ENCODE data around the gene RAD18. TPM values are rescaled to one million over a fixed set of nuclear protein-coding genes. Genes with fewer than 3 reads are reported as not detected.

RAD18 gene
- total RNA-seq, 1 donor from 2014 or later = 6.3 TPM

- intact Hi-C loops (cut with DNase I) = no loop called here
- DNase-seq (no peak), ATAC-seq (ENCODE audit: poor library complexity) (no peak)
Observed at GRCh38 chr3:8884630-8885290, 78.5 kb downstream of the RAD18 start.

GRCh38 chr3:8882642-8883041, 80.6 kb downstream of the RAD18 start:
- no peak for ATAC-seq (ENCODE audit: poor library complexity)
- DNase-seq = no peak

DNA sequence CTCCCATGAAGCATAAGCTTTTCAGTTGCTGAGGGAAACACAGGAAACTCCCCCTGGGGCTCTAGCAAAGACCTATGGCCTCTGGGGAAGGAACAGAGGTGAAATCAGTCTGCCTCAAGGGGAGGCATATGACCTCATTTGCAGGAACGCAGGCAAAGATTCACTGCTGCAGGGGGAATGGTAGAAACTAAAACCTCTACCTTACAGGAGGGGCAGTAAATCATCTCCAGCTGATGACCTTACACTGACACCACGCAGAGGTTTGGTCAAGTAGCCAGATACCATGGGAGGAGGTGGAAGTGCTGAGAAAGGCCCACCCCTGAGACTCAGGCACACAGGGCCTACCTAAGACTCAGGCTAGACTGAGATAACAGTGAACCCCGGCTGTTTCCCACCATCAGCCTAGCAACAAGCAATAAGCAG, 81.1 kb downstream of the RAD18 start:
- DNase-seq (no peak), ATAC-seq (ENCODE audit: poor library complexity) (no peak)
- intact Hi-C loops (cut with DNase I) = no loop called here

More at GRCh38 chr3:8882642-8883041, 80.6 kb downstream of the RAD18 start:
- intact Hi-C loops (cut with DNase I) = no loop called here

GRCh38 chr3:8879347-8879944, 83.8 kb downstream of the RAD18 start:
- intact Hi-C loops (cut with DNase I) = no loop called here
- DNase-seq (no peak), ATAC-seq (ENCODE audit: poor library complexity) (no peak)

DNA sequence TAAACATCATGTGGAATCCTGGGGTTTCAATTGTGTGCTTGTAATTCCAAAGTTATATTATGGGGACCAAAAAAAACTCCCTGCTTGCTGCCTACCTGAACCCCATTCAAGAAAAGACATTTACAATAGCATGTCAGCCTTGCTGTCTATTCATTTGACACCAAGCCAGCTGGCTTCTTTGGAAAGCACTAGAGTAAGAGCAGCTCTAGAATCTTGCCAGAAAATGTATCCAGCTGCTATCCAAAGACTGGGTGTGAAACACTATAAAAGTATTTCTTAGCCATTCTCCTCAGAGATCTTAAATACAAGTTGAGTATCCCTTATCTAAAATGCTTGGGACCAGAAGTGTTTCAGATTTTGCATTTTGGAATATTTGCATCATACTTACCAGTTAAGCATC, 87.4 kb downstream of the RAD18 start:
- DNase-seq (no peak), ATAC-seq (ENCODE audit: poor library complexity) (peak; percentile 43)
- intact Hi-C loops (cut with DNase I) = no loop called here

- DNase-seq (no peak), ATAC-seq (ENCODE audit: poor library complexity) (no peak)
- intact Hi-C loops (cut with DNase I) = no loop called here
Observed at GRCh38 chr3:8873740-8874139, 89.5 kb downstream of the RAD18 start.

DNA sequence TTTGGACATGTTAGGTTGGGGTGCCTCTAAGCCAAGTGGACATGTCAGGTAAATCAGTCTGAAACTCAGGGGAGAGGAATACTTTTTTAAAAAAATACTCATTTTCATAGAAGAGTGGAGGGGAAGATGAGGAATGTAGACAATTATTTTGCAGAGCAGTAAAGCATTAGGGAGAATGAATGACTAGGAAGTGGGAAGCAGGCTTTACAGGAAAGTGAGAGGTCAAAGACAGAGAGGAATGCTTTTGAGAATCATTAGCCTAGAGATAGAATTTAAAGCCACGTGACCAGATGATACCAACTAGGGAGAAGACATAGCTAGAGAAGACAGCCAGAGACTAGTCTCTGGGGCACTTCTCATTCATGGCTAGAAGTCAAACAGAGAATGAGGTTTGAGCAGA, 91.0 kb downstream of the RAD18 start:
- ATAC-seq (ENCODE audit: poor library complexity) (no peak), DNase-seq (no peak)
- intact Hi-C loops (cut with DNase I) = no loop called here

- intact Hi-C loops (cut with DNase I) = no loop called here
- DNase-seq (no peak), ATAC-seq (ENCODE audit: poor library complexity) (no peak)
Observed at GRCh38 chr3:8871306-8871705, 92.0 kb downstream of the RAD18 start.

DNA sequence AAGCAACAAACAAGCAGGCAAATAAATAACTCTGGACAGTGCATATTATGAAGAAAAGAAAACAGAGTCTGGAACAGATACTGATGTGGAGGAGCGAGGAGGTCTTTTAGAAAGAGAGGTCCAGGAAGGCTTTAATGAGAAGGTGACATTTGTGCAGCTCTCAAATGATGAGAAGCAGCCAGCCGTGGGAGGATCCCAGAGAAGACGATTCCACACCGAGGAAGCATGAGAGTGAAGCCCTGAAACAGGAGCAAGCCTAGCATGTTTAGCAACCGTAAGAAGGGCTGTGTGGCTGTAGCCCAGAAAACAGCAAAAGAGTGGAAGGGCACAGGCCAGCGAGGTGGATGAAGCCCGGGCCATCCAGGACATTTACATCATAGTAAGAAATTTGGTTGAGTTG, 93.1 kb downstream of the RAD18 start:
- ATAC-seq (ENCODE audit: poor library complexity) = no peak
- intact Hi-C loops (cut with DNase I) = no loop called here
- no peak for DNase-seq

- intact Hi-C loops (cut with DNase I) = no loop called here
- DNase-seq (no peak), ATAC-seq (ENCODE audit: poor library complexity) (no peak)
Observed at GRCh38 chr3:8869613-8870012, 93.7 kb downstream of the RAD18 start.

DNA sequence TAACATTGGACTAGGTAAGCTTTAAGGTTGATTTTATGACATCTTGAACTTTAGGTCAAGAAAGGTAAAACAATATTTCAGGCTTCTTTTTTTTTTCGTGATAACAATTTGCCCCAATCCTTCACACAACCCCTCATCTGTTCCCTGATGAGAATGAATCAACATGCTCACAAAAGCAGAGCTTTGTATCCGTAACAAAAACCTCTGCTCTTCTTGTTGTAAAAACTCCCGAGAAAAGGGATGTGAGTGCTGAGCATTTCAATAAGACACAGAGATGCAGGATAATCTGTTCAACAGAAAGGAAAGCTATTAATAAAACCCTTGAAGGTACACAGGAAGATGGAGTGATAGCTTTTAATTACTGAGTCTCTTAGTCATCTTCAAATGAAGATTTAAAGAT, 94.3 kb downstream of the RAD18 start:
- ATAC-seq (ENCODE audit: poor library complexity) (no peak), DNase-seq (no peak)
- intact Hi-C loops (cut with DNase I) = no loop called here

- intact Hi-C loops (cut with DNase I) = no loop called here
- ATAC-seq (ENCODE audit: poor library complexity) (no peak), DNase-seq (no peak)
Observed at GRCh38 chr3:8867646-8868045, 95.6 kb downstream of the RAD18 start.

GRCh38 chr3:8865697-8866096, 97.6 kb downstream of the RAD18 start:
- no peak for ATAC-seq (ENCODE audit: poor library complexity)
- intact Hi-C loops (cut with DNase I) = no loop called here
- DNase-seq = no peak

GRCh38 chr3:8864402-8865350, 98.6 kb downstream of the RAD18 start:
- DNase-seq (no peak), ATAC-seq (ENCODE audit: poor library complexity) (no peak)
- intact Hi-C loops (cut with DNase I) = no loop called here

- no peak for DNase-seq
- no peak for ATAC-seq (ENCODE audit: poor library complexity)
- intact Hi-C loops (cut with DNase I) = no loop called here
Observed at GRCh38 chr3:8863891-8864290, 99.4 kb downstream of the RAD18 start.

DNA sequence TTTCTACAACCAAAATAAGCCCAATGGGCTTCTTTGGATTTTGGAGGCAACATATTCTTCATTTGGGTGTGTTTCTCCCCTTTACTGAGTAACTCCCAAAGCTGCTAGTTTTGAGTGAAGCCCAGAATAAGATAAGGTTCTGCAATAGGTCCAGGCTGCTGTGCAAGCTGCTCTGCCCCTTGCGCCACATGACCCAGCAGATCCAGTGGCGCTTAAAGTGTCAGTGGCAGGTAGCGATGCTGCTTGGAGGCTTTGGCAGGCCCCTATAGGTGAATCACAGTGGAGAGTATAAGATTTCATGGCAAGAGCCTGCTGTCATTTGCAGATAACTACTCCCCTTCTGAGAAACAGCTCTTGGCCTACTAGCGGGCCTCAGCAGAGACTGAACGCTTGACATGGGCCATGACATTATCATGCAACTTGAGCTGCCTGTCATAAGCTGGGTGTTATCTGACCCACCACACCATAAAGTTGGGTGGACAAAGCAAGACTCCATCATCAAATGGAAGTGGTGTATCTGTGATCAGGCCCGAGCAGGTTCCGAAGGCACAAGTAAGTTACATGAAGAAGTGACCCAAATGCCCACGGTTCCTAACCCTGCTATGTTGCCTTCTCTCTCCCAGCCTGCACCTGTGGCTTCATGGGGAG, 105.4 kb downstream of the RAD18 start:
- DNase-seq (no peak), ATAC-seq (ENCODE audit: poor library complexity) (no peak)
- intact Hi-C loops (cut with DNase I) = no loop called here

- intact Hi-C loops (cut with DNase I) = no loop called here
- DNase-seq (no peak), ATAC-seq (ENCODE audit: poor library complexity) (no peak)
Observed at GRCh38 chr3:8856721-8857120, 106.6 kb downstream of the RAD18 start.

DNA sequence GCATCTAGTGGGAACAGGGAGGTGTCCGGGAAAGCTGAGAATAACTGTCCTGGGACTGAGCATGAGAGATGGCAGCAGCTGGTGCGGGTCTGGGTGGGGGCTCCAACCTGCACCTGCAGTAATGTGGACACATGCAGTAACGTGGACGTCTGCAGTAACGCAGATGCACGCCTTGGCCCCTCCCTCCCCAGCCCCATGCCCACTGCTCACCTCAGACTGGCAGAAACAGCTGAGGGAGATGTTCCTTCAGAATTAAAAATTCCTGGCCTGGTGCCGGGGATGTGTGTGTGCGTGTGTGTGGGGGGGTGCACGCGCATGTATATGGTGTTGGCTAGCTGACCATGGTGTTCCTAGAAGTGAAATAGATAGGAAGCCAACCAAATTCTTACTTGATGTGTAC, 107.2 kb downstream of the RAD18 start:
- ATAC-seq (ENCODE audit: poor library complexity) (no peak), DNase-seq (no peak)
- intact Hi-C loops (cut with DNase I) = no loop called here

DNA sequence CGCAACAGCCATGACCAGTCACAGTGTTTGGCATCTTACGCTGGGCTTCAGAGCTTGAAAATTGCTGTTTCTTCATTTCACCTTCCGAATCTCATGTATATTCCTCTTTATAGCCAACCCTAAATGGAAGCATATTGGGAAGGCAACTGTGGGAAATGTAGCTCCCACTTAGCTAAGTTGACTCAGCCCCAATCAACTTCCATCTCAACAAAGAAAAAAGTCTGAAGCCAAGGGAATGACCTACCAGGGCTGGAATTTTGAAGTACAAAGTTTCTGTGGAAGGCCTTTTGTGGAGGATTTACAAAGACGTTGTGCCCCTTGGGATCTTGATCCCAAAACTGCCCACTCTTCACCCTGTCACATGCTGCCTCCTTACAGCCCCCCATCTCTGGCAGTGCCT, 108.6 kb downstream of the RAD18 start:
- DNase-seq = no peak
- intact Hi-C loops (cut with DNase I) = no loop called here
- no peak for ATAC-seq (ENCODE audit: poor library complexity)

All from Right ventricle myocardium superior (tissue), 1 donor.